NB4 (cell line): Measurements from ENCODE around the gene CRIP1.

ENCODE experiments used
- CTCF ChIP-seq: IDR thresholded peaks from one replicate; pipeline ENCODE4 v1.5.1; 2012; ENCODE audit warnings: low read depth, low read length
- MAX ChIP-seq: IDR thresholded peaks from 2 replicates; pipeline ENCODE4 v1.6.1; 2011; ENCODE audit warnings: low read depth, low read length
- MYC ChIP-seq: IDR thresholded peaks from 2 replicates; pipeline ENCODE4 v1.6.1; 2011; ENCODE audit warnings: low read depth, low read length
- POLR2A ChIP-seq: IDR thresholded peaks from 2 replicates; pipeline ENCODE4 v1.6.1; 2011; ENCODE audit warnings: mild to moderate bottlenecking; ENCODE audit not compliant: insufficient read length; ENCODE audit errors: extremely low read depth

GRCh38 chr14:105461903-105462302, 24.8 kb upstream of the CRIP1 start:
- TF ChIP-seq CTCF (no peak), POLR2A (no peak), MAX (no peak), MYC (no peak)
